Left kidney (tissue), 2 donors: Measurements from ENCODE around the gene ZBTB43. TPM values are rescaled to one million over a fixed set of nuclear protein-coding genes. Genes with fewer than 3 reads are reported as not detected.
"Not testable (repeated sequence)": the region's sequence is repeated elsewhere in the genome, so short reads cannot be mapped to it uniquely, and the experiment has no call there.

Source experiments
- DNase-seq: peaks from one replicate; pipeline ENCODE4 v3.0.0-alpha.2; 2013
- polyA plus RNA-seq: library from polyadenylated mRNA; unstranded; fragments of 120-200 nt; gene quantifications from one replicate; pipeline ENCODE4 v1.2.1, GENCODE V29; 2013; ENCODE audit not compliant: insufficient read length

The ZBTB43 gene
- polyA plus RNA-seq, 1 donor, result 21.7 TPM

DNA sequence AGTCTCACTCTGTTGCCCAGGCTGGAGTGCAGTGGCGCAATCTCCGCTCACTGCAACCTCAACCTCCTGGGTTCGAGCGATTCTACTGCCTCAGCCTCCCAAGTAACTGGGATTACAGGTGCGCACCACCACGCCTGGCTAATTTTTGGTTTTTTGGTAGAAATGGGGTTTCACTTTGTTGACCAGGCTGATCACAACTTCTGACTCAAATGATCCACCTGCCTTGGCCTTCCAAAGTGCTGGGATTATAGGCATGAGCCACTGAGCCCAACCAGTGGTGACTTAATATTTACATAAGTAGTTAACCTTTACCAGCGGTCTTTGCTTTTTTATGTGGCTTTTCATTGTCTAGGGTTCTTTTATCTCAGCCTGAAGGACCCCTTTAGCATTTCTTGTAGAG lies 19.2 kb downstream of the ZBTB43 start:
- DNase-seq, result not testable (repeated sequence)

DNA sequence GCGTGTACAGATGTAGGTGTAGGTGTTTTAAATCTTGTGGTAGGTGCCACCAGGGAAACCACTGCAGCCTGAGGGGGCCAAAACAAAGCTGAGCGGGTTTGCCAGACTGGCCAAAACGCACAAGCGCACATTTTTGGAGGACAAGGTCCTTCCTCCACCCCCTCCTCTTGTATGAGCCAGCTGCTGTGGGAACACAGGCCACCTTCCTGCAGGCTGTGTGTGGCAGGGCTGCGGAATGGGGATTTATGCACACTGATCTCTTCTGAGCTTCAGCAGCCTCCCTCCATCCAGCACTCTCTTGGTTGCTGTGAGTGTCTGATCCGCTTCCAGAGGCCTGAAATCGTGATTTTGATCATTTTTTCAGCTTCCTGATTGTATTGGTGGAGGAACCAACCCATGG lies 22.4 kb downstream of the ZBTB43 start:
- DNase-seq, result no peak

DNA sequence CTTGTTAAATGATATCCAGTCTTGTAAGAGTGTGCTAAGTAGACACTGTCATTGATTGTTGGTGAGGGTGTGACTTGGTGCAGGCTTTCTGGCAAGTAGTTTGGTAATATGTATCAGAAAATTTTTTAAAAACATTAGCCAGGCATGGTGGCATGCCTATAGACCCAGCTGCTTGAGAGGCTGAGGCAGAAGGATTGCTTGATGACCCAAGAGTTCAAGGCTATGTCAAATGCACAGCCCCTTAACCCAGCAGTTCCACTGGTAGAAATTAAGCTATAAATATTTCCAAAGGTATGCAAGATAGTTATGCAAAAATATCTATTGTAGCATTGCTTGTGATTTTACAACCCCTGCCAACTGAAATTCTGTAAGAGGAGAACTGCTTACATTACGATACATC lies 24.2 kb downstream of the ZBTB43 start:
- no peak for DNase-seq

DNA sequence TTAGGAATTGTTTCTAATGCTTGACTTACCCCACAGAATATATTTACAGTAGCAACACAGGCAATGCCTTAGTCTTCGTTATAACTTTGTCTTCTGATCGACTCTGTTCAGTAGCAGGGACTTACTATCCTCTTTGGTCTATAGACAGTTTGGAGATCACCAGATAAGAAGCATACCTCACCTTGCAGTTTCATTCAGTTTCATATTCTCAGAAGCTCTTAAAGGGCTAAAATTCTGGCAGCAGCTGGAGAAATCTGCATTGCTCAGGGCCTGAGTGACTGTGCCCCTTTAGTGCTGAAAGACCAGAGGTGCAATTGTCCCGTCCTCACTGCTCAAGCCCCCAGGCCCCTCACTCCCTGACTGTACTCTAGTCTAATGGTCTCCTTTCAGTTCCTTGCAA lies 26.0 kb downstream of the ZBTB43 start:
- no peak for DNase-seq

DNA sequence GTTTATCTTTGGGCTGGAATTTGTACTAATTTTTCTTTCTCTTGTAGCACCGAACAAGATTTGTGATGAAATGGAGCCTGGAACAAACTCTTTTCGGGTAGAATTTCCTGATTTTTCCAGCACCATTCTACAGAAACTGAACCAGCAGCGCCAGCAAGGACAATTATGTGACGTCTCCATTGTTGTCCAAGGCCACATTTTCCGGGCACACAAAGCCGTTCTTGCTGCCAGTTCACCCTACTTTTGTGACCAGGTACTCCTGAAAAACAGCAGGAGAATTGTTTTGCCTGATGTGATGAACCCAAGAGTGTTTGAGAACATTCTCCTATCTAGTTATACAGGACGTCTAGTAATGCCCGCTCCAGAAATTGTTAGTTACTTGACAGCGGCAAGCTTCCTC lies 27.6 kb downstream of the ZBTB43 start:
- DNase-seq, result no peak

DNA sequence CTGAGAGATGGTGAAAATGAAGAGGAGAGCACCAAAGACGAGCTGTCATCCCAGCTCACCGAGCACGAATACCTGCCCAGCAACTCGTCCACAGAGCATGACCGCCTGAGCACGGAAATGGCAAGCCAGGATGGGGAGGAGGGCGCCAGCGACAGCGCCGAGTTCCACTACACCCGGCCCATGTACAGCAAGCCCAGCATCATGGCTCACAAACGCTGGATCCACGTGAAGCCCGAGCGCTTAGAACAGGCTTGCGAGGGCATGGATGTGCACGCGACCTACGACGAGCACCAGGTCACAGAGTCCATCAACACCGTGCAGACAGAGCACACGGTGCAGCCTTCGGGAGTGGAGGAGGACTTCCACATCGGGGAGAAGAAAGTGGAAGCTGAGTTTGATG lies 28.2 kb downstream of the ZBTB43 start:
- no peak for DNase-seq

DNA sequence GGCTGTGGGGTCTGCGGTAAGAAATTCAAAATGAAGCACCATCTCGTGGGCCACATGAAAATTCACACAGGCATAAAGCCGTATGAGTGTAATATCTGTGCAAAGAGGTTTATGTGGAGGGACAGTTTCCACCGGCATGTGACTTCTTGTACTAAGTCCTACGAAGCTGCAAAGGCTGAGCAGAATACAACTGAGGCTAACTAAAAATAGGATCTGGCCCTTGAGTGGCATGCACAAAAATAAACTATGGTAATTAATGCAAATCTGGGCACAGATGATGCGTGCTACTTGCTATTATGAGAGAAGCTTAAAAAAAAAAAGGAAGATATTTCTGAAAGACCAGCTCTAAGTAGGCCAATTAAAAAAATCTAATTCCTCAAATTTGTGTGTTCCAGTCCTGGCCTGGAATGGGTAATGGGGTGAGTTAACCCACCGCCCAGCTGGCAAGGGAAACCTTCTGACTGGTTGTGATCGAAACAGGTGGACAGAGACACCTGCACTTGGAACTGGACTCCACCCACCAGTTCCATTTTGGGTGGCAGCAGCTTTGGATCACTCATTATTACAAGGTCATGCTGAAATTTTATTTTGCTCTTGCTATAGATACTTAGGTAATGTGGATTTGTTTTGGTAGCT lies 29.0 kb downstream of the ZBTB43 start:
- no peak for DNase-seq

DNA sequence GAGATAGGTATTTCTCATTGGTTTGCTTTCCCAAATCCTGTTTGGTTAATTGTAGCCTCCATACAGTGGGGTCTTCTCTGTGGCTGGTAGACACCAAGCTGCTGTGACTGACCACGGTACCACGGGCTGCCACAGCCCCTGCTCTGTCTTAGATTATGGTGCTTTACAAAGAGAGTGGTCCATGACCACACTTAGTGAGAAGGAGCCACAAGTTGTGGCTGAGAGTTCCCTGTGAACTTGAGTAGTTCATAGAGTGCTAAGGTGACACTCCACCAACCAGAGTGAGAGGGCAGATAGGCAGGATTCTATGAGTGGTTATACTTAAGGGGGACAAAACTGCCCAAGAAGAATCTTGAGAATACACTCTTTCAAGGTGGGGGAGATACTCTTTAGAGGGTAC lies 29.8 kb downstream of the ZBTB43 start:
- DNase-seq, result no peak

DNA sequence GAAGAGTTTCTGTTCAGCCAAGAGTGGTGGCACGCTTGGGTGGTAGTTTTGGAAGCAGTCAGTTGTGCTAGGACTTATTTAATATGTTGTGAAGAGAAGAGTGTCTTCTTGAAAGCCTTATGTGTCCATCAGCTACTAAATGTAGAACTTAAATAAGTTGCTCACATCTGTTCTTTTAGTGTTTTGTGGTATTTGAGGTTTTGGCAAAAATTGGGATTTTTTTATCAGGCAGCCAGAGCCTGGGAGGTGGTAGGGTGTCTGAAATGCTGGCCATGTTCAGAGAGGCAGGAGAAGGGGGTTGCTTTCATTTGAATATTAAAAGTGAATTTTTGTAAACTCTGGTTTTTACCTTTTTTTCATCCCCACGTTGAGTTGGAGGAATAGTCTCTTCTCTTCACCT lies 31.4 kb downstream of the ZBTB43 start:
- DNase-seq, result no peak

DNA sequence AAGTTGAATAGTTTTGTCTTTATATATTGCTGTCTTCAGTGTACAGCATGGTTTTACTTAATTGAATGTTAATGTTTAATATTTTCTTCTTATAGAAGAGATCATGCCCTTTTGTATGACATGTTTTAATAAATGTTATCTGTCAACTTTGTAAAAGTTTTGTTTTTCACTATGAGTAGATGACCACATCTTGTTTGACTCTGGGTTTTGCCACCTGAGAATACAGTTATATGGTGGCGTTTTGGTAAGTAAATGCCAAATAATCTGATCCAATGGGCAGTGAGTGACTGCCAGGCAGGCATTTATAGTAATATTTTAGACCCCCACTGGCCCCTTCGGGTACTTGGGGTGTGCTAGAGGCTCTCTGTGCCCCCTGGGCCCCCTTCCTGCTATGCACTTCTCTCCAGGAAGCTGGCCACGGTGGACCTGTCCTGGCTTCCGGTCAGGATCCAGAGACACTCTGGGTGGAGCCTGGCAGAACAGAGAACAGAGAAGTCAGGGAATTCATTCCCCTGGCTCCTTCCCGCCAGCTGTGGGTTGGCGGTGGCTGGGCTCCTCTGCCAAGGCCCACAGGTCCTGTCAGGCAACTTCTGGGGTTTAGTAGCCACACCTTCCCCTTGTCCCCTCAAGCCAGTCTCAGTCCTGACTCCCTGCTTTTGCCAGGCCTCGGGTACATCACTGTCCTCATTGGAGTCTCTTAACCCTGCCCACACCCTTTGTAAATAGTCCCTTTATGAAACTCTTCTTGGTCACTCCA lies 33.4 kb downstream of the ZBTB43 start:
- no peak for DNase-seq

DNA sequence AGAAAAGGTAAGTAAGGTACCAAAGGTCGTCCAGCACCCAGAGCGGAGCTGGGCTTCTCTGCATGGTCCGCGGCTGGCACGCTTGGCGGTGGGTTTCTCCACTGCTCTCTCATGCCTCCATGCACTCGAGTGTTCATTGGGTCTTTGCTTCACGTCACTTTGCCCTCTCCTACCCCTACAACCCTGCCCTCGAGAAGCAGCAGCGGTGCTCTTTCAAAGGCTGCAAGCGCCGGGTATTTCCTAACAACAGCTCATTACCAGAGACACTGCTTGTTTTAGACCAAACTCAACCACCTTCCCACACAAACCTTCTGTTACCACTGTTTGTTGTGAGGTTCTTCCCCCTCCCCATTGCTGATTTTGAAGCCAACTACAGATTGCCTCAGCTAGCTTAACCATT lies 34.1 kb downstream of the ZBTB43 start:
- no peak for DNase-seq

DNA sequence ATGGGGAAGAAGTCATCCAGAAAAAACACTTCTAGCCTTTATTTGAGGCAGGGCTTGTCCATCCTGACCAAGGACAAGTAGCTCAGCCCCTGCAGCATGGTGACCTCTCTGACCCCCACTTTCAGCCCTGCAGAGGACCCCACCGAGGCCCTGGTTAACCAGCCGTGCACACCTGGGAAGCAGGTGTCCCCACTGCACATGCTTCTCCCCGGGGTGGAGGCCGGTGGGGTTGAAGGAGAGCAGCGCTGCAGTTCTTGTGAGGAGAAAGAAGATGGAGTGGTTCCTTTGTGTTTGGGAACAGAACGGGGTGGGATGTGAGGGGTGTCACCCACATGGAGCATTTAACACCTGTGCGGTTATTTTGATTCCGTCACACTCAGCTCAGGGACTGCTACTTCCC lies 34.5 kb downstream of the ZBTB43 start:
- DNase-seq, result no peak

DNA sequence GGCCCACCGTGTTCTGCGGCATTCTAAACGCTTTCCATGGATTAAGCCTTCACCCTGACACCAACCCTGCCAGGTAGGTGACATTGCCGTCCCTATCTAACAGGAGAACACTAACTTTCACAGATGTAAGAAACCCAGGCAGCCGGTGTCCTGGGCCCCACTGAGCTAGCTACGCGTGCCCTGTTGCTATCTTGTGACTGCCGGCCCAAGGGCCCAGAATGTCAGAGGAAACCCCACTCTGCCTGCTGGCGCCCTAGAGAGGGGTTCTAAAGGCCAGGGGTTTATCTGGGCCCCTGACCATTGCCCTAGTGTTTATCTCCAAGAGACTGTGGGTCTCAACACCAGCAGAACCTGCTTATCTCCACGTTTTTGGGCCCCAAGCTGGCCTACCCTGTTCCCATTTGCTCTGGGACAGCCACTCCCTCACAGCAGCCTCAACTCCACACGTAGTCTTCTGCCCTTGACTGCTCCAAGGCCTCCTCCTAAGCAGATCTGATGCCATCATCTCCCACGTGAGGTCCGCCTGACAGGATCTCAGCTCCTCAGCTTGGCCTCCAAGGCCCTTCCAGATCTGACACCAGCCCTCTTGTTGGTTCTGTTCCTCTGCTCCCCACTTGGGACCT lies 37.5 kb downstream of the ZBTB43 start:
- DNase-seq, result no peak

DNA sequence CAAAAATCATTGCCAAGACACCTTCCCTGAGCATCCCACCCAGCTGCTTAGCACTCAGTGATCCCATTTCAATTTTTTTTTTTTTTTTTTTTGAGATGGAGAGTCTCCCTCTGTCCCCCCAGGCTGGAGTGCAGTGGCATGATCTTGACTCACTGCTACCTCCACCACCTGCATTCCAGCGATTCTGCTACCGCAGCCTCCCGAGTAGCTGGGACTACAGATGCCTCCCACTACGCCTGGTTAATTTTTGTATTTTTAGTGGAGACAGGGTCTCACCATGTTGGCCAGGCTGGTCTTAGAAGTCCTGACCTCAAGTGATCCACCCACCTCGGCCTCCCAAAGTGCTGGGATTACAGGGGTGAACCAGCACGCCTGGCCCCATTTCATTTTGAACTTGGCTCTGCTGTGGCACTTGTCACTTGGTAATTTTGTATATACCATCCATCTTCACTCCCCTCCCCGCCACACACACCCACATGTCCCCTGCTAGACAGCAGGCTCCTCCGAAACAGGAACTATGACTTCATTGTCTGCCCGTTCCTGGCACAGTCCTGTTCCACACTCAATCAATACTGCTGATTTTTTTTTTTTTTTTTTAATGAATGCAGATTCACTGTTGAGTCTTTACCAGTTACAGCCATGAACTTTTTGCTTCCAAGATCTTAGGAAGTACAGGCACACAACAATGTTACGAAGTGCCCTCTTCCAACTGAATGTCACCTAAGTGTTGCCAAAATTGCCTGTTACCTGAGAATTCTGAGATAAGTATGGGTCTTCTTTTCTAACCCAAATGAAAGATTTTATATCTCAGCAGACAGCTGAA lies 38.3 kb downstream of the ZBTB43 start:
- no peak for DNase-seq

DNA sequence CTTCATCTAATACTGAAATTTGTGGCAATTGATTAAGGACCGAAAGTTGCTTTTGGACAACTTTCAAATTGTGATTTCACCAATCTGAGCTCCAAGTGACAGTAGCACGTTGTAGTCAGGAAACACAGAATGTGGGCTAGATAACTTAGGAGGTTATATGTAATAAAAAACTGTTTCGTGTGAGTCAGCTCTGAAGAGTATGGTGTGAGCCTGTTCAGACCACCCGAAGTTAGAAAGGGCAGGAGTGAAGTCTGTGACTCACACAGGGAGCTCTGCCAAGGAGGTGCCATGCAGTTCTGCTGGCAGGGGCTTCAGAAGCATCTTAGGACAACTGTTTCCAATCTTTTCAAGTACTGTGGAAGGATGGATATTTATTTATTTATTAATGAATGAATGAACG lies 39.2 kb downstream of the ZBTB43 start:
- no peak for DNase-seq

DNA sequence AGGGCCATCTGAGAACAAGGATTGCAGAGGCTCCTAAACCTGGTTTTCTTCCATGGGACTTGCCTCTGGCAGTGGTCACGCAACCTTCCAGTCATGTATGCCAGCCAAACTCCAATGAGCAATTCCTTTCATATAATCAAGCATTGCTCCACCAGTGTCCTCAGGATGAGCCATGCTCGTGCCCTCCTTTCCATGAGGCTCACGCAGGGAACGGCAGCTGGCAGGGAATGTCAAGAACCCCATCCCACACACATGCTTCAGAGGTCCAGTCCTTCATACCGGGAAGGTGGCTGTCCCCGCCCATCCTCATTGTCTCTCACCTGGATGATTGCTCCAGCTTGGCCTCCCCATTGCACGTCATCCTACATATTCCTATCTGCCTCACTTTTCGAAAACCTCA lies 42.2 kb downstream of the ZBTB43 start:
- no peak for DNase-seq

DNA sequence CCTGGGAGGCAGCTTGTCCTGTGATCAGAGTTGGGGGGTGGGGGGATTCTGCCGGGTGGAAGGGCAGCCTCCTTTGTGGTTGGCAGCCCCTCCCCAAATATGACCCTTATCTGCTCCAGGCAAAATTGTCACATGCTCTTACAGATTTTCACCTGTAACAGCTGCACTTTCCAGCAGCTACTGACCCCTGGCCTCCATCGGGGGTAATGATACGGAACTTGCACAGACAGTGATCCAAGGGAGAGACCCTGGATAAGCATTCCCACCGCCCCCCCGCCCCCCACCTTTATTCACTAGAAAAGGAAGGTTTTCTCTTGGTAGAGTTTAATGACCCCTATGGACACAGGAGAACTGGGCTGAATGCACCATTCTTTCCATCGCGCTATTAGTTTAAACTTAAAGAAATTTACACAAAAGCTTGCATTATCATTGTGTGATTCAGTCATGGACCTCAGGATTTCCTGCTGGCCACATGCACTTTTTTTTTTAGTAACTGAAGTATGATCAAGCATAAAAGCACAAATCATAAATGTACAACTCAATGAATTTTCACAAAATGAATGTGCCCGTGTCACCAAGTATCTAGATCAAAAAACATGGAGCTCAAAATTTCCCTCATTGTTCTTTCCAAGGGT lies 44.9 kb downstream of the ZBTB43 start:
- DNase-seq, result peak; percentile 18

DNA sequence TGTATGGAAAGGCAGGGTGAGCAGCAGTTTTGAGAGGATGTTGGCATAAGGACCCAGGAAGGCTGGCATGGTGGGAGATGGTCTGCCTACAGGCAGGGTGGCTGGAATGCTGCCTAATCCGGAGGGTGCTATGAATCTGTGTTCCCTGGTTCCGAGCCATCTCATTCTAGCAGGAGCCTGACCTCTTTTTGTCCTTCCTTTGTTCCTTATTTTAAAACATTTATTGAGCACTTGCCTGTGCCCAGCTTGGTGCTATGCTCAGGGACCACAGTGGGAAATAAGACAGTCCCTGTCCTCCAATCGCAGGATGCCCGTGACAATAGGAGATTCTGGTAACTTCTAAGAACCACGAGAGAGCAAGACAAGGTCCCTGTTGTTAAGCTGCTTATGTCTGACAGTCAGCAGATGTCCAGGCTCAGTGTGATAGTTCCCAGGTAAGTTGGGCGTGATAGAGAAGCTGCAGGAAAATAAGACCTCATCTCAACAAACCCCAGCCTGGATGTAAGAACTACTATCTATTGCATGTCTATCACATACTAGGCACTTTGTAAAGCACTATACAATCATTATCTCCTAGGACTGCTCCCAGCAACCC lies 46.5 kb downstream of the ZBTB43 start:
- DNase-seq, result no peak

DNA sequence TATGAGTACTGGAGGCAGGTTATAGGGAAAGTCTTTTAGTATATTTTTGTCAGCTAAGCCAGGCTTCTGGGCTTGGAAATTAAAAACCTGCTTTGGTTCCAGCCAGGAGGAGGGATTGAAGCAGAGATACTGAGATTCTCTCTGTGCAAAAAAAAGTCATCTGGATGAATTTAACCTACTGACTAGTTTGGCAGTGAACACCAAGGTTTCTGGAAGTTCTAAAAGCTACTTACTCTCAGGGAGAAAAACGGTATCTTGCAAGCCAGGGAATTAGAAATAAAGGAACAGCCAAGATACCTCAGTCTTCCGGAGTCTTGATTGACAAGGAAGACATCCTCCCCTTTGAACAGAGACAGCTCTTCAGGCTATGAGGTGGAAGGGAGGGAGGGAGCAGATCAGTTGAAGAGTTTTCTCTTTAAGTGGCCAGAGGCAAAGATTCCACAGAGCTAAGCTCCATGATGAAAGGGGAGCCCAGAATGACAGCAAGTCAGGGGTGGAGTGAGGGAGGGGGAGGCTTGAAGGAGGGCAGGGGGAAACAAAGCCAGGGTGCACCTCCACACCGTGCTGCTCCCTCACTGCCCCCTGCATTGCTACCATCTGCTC lies 47.3 kb downstream of the ZBTB43 start:
- DNase-seq, result no peak

DNA sequence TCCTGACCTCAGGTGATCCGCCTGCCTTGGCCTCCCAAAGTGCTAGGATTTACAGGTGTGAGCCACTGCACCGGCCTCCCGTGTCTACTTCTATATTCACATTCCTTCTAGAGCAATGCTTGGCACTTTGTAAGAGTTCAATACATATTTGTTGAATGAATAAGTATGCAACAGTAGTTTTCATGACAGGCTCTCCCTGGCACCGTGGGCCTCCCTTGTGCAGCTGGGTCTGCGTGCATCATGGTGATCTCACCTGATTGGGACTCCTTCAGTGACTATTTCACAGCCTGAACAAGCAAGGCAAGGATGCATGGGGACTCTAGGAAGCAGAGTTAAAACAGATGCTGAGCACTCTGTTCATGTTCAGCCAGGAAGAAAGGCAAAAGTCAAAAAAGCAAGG lies 48.8 kb downstream of the ZBTB43 start:
- DNase-seq, result no peak

DNA sequence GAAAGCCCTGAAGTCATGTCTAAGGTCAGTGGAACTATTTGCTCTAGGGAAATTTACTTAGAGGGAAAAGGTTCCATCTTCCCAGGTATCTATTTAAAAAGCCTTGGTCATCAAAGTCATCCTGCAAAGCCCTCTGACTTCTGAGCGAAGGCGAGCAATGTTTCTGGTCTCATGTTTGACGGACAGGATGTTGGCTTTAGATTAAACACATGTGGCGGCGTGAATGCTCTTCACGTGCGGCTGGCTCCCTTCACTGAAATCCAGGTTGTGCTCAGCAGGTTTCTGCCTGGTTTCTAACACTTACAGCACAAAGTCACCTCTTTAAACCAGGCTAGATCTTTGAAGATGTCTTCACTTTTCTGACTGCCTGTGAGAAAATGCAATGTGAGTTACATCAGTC lies 49.9 kb downstream of the ZBTB43 start:
- DNase-seq, result no peak
